Subcutaneous adipose tissue (tissue), 4 donors: ENCODE measurements around the gene CRYBG2. TPM values are rescaled to one million over a fixed set of nuclear protein-coding genes. Genes with fewer than 3 reads are reported as not detected.

ENCODE experiments used
- total RNA-seq, 4 donors: library from RNA; depleted of rRNA; stranded (reverse); fragments of >200 nt; gene quantifications; one replicate each; pipeline ENCODE4 v1.1.0, GENCODE V29; 2016
- TF ChIP-seq, protein P1 (sequence below): fragments of 450-650 bp; IDR thresholded peaks from one replicate; pipeline ENCODE4 v1.5.1; 2016; ENCODE audit warnings: low read depth, mild to moderate bottlenecking, control low read depth, antibody characterized with exemption, moderate library complexity

CRYBG2 gene
- total RNA-seq, 4 donors from 2014 or later, result not detected

DNA sequence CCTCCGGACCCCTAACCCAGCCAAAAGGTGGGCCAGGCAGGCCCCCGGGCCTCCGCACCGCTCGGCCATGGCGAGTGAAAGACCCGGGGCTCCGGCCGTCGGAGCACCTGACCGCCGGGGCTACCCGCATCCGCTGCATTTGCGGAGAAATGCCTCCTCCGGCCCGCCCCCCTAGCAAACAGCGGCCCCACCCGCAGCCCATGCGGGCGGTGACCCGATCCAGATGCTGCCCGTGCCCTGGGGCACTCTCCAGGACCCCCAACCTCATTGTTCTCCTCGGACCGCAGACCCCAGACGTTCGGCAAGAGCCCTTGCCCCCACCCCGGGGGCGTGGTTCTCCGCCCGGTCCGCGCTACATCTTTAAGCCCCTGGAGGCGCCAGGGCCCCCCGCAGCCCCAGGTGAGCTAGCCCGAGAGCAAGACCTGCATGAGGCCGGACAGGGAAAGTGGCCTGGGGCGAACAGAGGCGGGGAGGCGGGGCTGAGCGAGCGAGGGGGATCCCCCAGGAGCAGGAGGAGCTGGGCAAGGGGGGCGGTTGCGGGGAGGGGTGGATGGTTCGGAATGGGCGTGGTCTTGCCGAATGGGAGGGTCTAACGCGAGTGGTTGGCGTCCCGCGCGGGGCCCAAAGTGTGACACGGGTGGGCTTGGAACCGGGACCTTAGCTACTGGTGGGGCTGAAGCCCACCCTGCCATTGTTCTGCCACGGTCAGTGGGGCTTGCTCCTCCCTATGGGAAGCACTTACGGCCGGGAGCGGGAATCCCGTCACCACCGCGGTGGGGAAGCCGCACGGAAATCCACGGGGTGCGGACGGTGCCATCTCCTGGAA is 6.3 kb upstream of the CRYBG2 start:
- TF ChIP-seq, protein P1, sequence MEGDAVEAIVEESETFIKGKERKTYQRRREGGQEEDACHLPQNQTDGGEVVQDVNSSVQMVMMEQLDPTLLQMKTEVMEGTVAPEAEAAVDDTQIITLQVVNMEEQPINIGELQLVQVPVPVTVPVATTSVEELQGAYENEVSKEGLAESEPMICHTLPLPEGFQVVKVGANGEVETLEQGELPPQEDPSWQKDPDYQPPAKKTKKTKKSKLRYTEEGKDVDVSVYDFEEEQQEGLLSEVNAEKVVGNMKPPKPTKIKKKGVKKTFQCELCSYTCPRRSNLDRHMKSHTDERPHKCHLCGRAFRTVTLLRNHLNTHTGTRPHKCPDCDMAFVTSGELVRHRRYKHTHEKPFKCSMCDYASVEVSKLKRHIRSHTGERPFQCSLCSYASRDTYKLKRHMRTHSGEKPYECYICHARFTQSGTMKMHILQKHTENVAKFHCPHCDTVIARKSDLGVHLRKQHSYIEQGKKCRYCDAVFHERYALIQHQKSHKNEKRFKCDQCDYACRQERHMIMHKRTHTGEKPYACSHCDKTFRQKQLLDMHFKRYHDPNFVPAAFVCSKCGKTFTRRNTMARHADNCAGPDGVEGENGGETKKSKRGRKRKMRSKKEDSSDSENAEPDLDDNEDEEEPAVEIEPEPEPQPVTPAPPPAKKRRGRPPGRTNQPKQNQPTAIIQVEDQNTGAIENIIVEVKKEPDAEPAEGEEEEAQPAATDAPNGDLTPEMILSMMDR, result no peak

DNA sequence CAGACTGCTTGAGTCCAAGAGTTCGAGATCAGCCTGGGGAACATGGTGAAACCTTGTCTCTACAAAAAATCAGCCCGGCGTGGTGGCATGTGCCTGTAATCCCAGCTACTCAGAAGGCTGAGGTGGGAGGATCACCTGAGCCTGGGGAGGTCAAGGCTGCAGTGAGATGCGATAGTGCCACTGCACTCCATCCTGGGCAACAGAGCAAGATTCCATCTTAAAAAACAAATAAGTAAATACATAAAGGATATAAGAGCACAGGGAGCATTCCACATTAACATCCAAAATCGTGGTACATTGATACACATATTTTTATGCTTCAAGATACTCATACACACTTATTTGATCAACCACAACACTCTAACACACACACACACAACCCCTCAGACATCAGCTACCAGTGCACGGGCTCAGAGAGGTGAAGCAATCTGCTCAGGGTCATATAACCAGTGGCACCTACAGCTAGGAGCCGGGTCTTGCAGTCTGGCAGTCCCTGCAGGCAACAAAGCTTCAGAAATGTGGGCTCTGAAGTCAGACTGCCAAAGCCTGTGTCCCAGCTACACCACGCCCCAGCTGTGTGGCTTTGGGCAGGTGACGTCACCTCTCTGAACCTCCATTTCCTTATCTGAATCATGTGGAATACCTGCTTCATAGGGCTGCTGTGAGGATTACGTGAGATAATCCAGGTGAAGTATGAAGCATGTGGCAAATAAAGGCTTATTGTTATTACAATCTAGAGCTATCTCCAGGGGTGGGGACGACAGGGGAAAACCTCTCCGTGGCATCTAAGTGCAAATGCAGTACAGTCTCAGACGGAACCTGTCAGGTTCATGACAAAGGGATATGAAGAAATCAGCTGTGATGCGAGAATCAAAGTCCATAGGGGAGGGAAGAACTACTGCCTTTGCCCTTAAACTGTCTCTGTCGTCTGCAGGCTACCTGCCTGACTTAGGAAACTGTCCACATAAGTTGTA is 4.8 kb upstream of the CRYBG2 start:
- TF ChIP-seq, protein P1, result no peak

DNA sequence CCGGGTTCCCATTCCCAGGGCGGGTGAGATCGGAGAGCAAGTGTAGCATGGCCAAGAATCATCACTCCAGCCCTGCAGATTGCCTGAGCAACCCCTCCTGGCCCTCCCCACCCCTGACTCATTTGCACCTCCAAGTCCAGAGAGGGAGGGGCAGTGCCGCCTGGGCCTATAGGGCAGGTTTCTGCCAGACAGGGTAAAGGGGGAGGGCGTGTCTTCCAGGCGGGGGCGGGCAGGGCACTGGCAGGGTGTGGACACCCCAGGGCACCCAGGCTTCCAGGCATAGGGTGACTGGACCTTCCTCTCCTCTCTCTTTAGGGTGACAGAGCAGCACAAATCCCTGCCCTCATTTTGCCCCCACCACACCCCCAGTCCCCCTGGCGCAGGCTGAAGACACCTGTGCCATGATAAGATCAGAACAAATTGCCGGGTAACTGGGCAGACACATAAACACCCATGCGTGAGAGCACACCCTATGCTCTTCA is 3.2 kb upstream of the CRYBG2 start:
- TF ChIP-seq, protein P1, result no peak

DNA sequence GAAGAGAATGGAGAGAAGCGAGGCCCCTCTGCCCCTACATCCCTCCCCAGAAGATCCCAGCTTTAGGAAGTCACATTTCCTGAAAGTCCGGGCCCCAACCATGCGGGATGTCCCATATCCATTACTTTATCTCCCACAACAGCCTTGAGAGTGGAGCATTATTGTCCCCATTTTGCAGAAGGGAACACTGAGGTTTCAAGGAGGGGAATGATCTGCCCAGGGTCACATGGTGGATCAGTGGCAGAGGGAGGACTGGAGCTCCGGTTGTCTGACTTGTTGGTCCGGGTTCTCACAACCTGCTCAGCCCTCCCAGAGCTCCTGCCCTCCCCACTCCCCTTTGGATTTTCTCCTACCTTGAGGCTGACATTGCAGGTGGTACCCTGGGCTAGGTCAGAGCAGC is 2.2 kb upstream of the CRYBG2 start:
- TF ChIP-seq, protein P1, result no peak

DNA sequence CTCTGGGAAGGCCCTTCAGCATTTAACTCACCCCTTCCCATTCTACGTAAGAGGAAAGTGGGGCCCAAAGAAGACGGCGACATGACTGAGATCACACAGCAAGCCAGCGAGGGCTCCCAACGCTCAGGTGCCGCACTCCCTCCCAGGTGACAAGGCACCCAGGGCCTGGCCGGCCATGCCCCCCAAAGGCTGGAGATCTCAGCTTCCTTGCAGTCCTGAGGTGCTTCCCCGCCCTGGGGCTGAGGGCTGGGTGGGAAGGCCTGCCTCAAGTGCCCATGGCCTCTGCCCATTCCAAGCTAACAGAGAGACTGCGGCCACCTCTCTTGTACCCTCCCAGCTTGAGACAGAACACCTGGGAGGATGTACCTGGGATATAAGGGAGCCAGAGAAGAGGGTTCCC is 1.0 kb upstream of the CRYBG2 start:
- TF ChIP-seq, protein P1, result no peak

DNA sequence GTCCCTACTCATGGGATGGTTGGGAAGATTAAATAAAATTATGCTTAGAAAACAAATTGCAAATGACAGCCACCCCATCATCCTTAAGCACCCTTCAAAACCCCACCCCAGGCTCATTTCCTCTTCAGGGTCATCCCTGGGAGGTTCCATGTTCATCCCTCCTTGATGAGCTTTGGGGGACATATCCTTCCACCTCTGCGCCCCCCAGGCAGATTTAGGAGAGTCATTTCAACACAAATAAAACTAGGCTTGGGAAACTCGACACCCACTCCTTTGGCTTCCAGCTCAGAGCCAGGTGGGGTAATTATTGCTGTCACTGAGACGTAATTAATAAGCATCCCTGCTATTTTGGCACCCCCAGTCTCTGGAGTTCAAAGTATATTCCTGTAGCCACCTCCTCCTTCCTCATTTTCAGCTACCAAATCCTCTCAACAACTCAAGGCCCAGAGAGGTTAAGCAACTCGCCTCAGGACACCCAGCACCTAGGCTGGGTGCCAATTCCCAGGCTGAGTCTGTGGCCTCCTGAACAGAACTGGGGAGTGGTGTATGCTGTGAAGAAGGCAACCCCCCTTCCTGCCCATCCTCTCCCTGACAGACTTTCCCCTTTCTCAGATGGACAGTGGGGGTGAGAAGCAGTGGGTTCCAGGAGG is 595 bp downstream of the CRYBG2 start:
- TF ChIP-seq, protein P1, result no peak
